Breast epithelium (tissue), 3 donors: ENCODE results near the gene CBX8.

Experiments
- POLR2AphosphoS5 ChIP-seq, 3 donors: sonication (generic); formaldehyde crosslinking; IDR thresholded peaks; one replicate each; pipeline ENCODE4 v1.6.1; 2017; ENCODE audit warnings: antibody characterized with exemption in 3 of 3
- TF ChIP-seq, protein P1 (sequence below), 3 donors: fragments of 450-650 bp; IDR thresholded peaks; one replicate each; pipeline ENCODE4 v1.5.1; 2016 to 2017; ENCODE audit warnings: antibody characterized with exemption in 3 of 3, mild to moderate bottlenecking in 3 of 3, moderate library complexity in 3 of 3

DNA sequence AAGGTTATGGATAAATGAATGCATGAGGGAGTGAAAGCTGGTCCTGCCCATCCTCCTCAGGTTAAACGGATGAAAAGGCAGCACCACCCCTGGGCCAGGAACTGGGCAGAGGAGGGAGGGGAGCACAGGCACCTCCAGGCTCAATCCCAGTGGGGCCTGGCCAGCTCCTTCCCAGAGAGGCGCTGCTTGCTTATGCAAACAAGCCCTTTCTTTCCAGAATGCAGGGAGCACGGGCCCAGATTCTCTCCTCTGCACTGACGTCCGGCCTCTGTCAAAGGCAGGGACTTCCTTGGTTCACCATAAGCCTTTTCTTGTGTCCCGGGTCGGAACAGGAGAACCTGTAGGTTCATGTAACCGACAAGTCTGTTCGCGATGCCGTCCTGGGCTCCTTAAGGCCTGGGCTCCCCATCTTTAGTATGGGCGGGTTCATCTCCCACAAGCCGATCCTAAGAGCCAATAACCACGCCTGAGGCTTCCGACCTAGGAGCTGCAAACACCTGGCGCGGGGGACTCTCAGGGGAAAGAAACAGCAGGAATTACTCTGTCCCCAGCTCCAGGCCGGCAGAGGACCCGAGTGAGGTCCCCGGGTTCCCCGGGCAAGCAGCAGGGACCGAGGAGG lies 49.9 kb downstream of the CBX8 start:
- TF ChIP-seq, protein P1, sequence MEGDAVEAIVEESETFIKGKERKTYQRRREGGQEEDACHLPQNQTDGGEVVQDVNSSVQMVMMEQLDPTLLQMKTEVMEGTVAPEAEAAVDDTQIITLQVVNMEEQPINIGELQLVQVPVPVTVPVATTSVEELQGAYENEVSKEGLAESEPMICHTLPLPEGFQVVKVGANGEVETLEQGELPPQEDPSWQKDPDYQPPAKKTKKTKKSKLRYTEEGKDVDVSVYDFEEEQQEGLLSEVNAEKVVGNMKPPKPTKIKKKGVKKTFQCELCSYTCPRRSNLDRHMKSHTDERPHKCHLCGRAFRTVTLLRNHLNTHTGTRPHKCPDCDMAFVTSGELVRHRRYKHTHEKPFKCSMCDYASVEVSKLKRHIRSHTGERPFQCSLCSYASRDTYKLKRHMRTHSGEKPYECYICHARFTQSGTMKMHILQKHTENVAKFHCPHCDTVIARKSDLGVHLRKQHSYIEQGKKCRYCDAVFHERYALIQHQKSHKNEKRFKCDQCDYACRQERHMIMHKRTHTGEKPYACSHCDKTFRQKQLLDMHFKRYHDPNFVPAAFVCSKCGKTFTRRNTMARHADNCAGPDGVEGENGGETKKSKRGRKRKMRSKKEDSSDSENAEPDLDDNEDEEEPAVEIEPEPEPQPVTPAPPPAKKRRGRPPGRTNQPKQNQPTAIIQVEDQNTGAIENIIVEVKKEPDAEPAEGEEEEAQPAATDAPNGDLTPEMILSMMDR (IDR thresholded peaks at IDR 0.05) = no peak
- no peak for TF ChIP-seq POLR2AphosphoS5 (IDR thresholded peaks at IDR 0.05)
